SK-N-SH treated with all-trans-retinoic acid at 6 μM for 48 hours (cell line): ENCODE data around the gene FAM20A.

Source experiments
- ATAC-seq: fragments of 200-7000 bp; cut with Tn5 transposase; 3 replicates; pipeline ENCODE4 v1.9.1; 2020; ENCODE audit warnings: mild to moderate bottlenecking, moderate library complexity
- ARNTL ChIP-seq: fragments of 450-650 bp; formaldehyde crosslinking; IDR thresholded peaks from 2 replicates; pipeline ENCODE4 v1.5.0; 2020; ENCODE audit warnings: low read depth, mild to moderate bottlenecking, moderate library complexity, borderline replicate concordance
- BACH2 ChIP-seq: fragments of 250-450 bp; sonication (Bioruptor Pico); IDR thresholded peaks from 2 replicates; pipeline ENCODE4 v1.9.0; 2021; ENCODE audit warnings: mild to moderate bottlenecking, borderline replicate concordance
- CREB5 ChIP-seq: fragments of 250-450 bp; sonication (Bioruptor Pico); IDR thresholded peaks from 2 replicates; pipeline ENCODE4 v1.5.1; 2020; ENCODE audit warnings: low read depth, mild to moderate bottlenecking, moderate library complexity
- CSDC2 ChIP-seq: fragments of 250-450 bp; sonication (Bioruptor Pico); IDR thresholded peaks from 2 replicates; pipeline ENCODE4 v1.5.0; 2020; ENCODE audit warnings: mild to moderate bottlenecking, moderate library complexity
- CSRNP3 ChIP-seq: fragments of 250-450 bp; sonication (Bioruptor Pico); IDR thresholded peaks from 2 replicates; pipeline ENCODE4 v1.5.1; 2021; ENCODE audit warnings: mild to moderate bottlenecking, moderate library complexity
- GLIS3 ChIP-seq: fragments of 250-450 bp; sonication (Bioruptor Pico); IDR thresholded peaks from 2 replicates; pipeline ENCODE4 v1.5.0; 2020; ENCODE audit warnings: mild to moderate bottlenecking, moderate library complexity
- OSR1 ChIP-seq: fragments of 250-450 bp; sonication (Bioruptor Pico); IDR thresholded peaks from 2 replicates; pipeline ENCODE4 v1.8.0; 2022; ENCODE audit warnings: moderate library complexity, mild to moderate bottlenecking, inconsistent platforms
- PPARA ChIP-seq: fragments of 250-450 bp; sonication (Bioruptor Pico); IDR thresholded peaks from 2 replicates; pipeline ENCODE4 v1.5.0; 2020; ENCODE audit warnings: mild to moderate bottlenecking, borderline replicate concordance
- RARB ChIP-seq: fragments of 250-450 bp; sonication (Bioruptor Pico); IDR thresholded peaks from 2 replicates; pipeline ENCODE4 v1.8.0; 2021; ENCODE audit warnings: mild to moderate bottlenecking, moderate library complexity
- SNAI2 ChIP-seq: fragments of 250-450 bp; sonication (Bioruptor Pico); IDR thresholded peaks from 2 replicates; pipeline ENCODE4 v1.5.0; 2020; ENCODE audit warnings: mild to moderate bottlenecking, moderate library complexity
- TOX ChIP-seq: fragments of 250-450 bp; sonication (Bioruptor Pico); IDR thresholded peaks from 2 replicates; pipeline ENCODE4 v1.8.0; 2021; ENCODE audit warnings: mild to moderate bottlenecking, moderate library complexity, borderline replicate concordance
- ZC3H10 ChIP-seq: fragments of 250-450 bp; sonication (Bioruptor Pico); IDR thresholded peaks from 2 replicates; pipeline ENCODE4 v1.5.1; 2021; ENCODE audit warnings: mild to moderate bottlenecking, moderate library complexity
- ZFP3 ChIP-seq: fragments of 250-450 bp; sonication (Bioruptor Pico); IDR thresholded peaks from 2 replicates; pipeline ENCODE4 v1.5.0; 2020; ENCODE audit warnings: mild to moderate bottlenecking, moderate library complexity
- ZFP30 ChIP-seq: fragments of 450-650 bp; formaldehyde crosslinking; IDR thresholded peaks from 2 replicates; pipeline ENCODE4 v1.5.0; 2022; ENCODE audit warnings: mild to moderate bottlenecking, moderate library complexity
- ZNF565 ChIP-seq: fragments of 450-650 bp; formaldehyde crosslinking; conservative IDR thresholded peaks from 2 replicates; pipeline ENCODE4 v1.5.0; 2020; ENCODE audit warnings: low read depth, mild to moderate bottlenecking, moderate library complexity
- ZNF70 ChIP-seq: fragments of 450-650 bp; formaldehyde crosslinking; IDR thresholded peaks from 2 replicates; pipeline ENCODE4 v1.5.0; 2020; ENCODE audit warnings: mild to moderate bottlenecking, moderate library complexity
- ZNF8 ChIP-seq: fragments of 450-650 bp; formaldehyde crosslinking; IDR thresholded peaks from 2 replicates; pipeline ENCODE4 v1.5.0; 2020; ENCODE audit warnings: mild to moderate bottlenecking, moderate library complexity
- TF ChIP-seq, protein P1 (sequence below): fragments of 250-450 bp; sonication (Bioruptor Pico); IDR thresholded peaks from 2 replicates; pipeline ENCODE4 v1.5.0; 2020; ENCODE audit warnings: mild to moderate bottlenecking, moderate library complexity
- TF ChIP-seq, protein P2 (sequence below): fragments of 250-450 bp; sonication (Bioruptor Pico); IDR thresholded peaks from 2 replicates; pipeline ENCODE4 v1.8.0; 2020; ENCODE audit warnings: mild to moderate bottlenecking, moderate library complexity, borderline replicate concordance

The FAM20A gene

DNA sequence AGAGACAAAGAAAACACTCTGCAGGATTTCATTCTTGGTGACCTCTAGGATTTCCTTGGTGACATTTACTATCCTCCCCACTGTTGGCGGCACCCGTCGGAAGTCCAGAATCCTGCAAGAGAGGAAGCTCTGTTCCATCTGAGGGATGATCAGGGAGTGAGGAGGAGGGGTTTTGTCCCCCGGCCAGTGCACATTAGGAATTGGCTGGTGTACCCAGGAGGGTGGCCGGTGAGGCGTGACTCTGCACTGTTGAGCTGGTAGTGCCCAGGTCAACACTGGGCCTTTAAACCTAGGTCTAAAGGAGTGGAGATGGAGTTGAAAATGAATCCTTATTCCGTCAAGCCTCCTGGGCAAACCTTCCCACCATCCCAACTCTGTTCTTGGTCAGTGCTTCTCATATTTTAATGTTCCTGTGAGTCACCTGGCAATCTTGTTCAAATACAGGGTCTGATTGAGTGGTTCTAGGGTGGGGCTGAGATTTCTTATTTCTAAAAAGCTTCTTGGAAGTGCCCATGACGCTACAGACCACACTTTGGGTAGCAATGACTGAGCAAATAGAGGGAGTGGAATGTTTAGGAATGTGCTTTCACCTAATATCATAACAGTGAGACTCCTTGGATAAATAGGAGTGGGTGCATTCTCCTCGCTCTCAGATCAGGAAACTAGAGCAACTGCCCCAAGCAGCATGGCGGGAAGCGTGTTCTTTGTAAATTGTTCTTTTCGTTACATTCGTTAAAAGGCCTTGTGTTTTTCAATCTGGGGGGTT, 58.3 kb downstream of the FAM20A start:
- ATAC-seq, result no peak
- TF ChIP-seq ZNF70 (no peak), GLIS3 (no peak), ZFP30 (CRISPR knock-in tag) (no peak), TOX (CRISPR knock-in tag) (no peak), CSRNP3 (CRISPR knock-in tag) (no peak), PPARA (CRISPR knock-in tag) (no peak), RARB (no peak), ARNTL (CRISPR knock-in tag) (no peak), ZFP3 (CRISPR knock-in tag) (no peak), CSDC2 (CRISPR knock-in tag) (no peak)
- TF ChIP-seq, protein P1, sequence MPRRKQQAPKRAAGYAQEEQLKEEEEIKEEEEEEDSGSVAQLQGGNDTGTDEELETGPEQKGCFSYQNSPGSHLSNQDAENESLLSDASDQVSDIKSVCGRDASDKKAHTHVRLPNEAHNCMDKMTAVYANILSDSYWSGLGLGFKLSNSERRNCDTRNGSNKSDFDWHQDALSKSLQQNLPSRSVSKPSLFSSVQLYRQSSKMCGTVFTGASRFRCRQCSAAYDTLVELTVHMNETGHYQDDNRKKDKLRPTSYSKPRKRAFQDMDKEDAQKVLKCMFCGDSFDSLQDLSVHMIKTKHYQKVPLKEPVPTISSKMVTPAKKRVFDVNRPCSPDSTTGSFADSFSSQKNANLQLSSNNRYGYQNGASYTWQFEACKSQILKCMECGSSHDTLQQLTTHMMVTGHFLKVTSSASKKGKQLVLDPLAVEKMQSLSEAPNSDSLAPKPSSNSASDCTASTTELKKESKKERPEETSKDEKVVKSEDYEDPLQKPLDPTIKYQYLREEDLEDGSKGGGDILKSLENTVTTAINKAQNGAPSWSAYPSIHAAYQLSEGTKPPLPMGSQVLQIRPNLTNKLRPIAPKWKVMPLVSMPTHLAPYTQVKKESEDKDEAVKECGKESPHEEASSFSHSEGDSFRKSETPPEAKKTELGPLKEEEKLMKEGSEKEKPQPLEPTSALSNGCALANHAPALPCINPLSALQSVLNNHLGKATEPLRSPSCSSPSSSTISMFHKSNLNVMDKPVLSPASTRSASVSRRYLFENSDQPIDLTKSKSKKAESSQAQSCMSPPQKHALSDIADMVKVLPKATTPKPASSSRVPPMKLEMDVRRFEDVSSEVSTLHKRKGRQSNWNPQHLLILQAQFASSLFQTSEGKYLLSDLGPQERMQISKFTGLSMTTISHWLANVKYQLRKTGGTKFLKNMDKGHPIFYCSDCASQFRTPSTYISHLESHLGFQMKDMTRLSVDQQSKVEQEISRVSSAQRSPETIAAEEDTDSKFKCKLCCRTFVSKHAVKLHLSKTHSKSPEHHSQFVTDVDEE (CRISPR knock-in tag), result no peak
- TF ChIP-seq, protein P2, sequence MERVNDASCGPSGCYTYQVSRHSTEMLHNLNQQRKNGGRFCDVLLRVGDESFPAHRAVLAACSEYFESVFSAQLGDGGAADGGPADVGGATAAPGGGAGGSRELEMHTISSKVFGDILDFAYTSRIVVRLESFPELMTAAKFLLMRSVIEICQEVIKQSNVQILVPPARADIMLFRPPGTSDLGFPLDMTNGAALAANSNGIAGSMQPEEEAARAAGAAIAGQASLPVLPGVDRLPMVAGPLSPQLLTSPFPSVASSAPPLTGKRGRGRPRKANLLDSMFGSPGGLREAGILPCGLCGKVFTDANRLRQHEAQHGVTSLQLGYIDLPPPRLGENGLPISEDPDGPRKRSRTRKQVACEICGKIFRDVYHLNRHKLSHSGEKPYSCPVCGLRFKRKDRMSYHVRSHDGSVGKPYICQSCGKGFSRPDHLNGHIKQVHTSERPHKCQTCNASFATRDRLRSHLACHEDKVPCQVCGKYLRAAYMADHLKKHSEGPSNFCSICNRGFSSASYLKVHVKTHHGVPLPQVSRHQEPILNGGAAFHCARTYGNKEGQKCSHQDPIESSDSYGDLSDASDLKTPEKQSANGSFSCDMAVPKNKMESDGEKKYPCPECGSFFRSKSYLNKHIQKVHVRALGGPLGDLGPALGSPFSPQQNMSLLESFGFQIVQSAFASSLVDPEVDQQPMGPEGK (CRISPR knock-in tag), result no peak
- TF ChIP-seq, all 23 proteins: peak for 0

GRCh38 chr17:68541816-68542215, 59.4 kb downstream of the FAM20A start:
- no peak for TF ChIP-seq TOX (CRISPR knock-in tag)
- no peak for TF ChIP-seq GLIS3
- no peak for TF ChIP-seq ZNF70
- no peak for TF ChIP-seq ZFP30 (CRISPR knock-in tag)
- TF ChIP-seq PPARA (CRISPR knock-in tag), result no peak
- no peak for TF ChIP-seq CREB5 (CRISPR knock-in tag)
- TF ChIP-seq, protein P2 (CRISPR knock-in tag), result no peak
- TF ChIP-seq BACH2 (CRISPR knock-in tag), result no peak
- ATAC-seq, result no peak; the same call in 2 of the 3 replicates

DNA sequence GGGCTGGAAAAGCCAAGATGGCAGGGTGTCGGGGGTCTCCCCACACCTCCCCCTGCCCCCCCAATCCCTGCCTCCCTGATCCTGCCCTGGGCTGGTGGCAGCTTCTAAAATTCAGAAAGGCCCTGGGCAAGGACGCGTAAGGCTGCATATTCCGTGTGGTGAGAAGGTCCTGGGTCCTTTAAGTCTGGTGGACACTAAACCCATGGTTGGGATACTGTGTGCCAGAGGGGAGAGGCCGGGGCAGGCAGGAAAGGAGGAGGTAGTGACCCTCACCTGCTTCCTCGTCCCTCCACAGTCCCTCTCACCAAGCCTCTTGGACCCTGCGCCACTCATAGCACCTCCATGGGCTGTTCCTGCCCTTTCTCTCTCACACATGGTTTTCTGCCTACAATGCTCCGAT, 60.2 kb downstream of the FAM20A start:
- peak; percentile 5; the same call in 2 of the 3 replicates for ATAC-seq
- no peak for TF ChIP-seq CSRNP3 (CRISPR knock-in tag)
- TF ChIP-seq OSR1 (CRISPR knock-in tag), result no peak
- TF ChIP-seq GLIS3, result no peak
- TF ChIP-seq ZC3H10 (CRISPR knock-in tag), result no peak
- no peak for TF ChIP-seq BACH2 (CRISPR knock-in tag)
- no peak for TF ChIP-seq ZNF8 (CRISPR knock-in tag)
- TF ChIP-seq, protein P1 (CRISPR knock-in tag), result no peak
- TF ChIP-seq CSDC2 (CRISPR knock-in tag), result no peak
- no peak for TF ChIP-seq TOX (CRISPR knock-in tag)
- TF ChIP-seq ZFP3 (CRISPR knock-in tag), result no peak
- TF ChIP-seq, protein P2 (CRISPR knock-in tag), result no peak
- TF ChIP-seq SNAI2, result no peak
- no peak for TF ChIP-seq ZNF565 (CRISPR knock-in tag)
- TF ChIP-seq RARB, result no peak
- TF ChIP-seq ZFP30 (CRISPR knock-in tag), result no peak
